ENCODE results near the gene MLLT3. TPM values are rescaled to one million over a fixed set of nuclear protein-coding genes. Genes with fewer than 3 reads are reported as not detected.

MLLT3 gene
- total RNA-seq, 1 donor, result 17.4 TPM

DNA sequence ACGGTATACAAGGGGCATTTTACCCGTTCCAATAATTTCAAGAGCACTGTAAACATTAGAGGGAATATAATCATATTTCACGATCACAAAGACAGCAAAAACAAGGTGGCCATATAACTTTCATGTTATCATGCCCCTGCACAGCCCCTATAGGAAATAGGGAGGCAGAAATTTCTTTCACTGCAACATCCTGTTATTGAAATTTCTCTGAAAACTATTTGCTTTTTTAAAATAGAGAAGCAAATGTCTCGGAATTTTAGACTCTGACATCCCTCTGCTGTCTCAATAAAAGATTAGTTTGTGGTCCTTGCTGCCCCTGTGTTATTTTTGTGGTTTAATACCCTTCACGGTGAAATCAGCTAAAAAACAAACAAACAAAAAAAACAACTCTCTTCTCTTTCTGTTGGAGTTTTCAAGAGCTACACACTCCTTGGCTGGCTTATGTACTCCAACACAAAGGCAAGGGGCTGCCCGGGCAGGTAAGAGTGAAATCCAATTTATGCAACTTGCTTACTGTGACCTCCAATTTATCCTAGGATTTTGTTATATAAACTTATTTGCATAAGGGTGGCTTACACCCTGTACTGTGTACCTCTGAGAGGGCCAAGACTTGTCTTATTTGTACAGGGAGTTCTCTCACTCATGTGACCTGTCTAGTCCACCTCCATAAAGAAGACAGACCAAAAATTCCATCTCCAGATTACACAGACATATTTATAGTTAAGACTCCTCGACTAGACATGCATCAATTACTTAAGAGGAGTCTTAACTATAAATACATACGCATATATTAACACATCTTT is 223.6 kb downstream of the MLLT3 start:
- H3K9me3 ChIP-seq (ENCODE audit: low read depth, low read length), result no peaks in the 10 kb centered on the region
- TF ChIP-seq, protein P1, sequence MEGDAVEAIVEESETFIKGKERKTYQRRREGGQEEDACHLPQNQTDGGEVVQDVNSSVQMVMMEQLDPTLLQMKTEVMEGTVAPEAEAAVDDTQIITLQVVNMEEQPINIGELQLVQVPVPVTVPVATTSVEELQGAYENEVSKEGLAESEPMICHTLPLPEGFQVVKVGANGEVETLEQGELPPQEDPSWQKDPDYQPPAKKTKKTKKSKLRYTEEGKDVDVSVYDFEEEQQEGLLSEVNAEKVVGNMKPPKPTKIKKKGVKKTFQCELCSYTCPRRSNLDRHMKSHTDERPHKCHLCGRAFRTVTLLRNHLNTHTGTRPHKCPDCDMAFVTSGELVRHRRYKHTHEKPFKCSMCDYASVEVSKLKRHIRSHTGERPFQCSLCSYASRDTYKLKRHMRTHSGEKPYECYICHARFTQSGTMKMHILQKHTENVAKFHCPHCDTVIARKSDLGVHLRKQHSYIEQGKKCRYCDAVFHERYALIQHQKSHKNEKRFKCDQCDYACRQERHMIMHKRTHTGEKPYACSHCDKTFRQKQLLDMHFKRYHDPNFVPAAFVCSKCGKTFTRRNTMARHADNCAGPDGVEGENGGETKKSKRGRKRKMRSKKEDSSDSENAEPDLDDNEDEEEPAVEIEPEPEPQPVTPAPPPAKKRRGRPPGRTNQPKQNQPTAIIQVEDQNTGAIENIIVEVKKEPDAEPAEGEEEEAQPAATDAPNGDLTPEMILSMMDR (IDR thresholded peaks at IDR 0.05; ENCODE audit: extremely low read depth, low read depth, low read length), result no peak
- H4K20me1 ChIP-seq (ENCODE audit: insufficient read depth, low read length), result no peaks in the 10 kb centered on the region
- H3K36me3 ChIP-seq (ENCODE audit: insufficient read depth, low read length), result no peaks in the 10 kb centered on the region
- H3K4me3 ChIP-seq (ENCODE audit: insufficient read depth, low read length), result no peak overlapping the region
- DNase-seq (ENCODE audit: insufficient read length, low spot score, missing footprints), result no peak
- H3K4me1 ChIP-seq (ENCODE audit: insufficient read depth, low read length), result no peaks in the 10 kb centered on the region
- no peaks in the 10 kb centered on the region for H3K79me2 ChIP-seq (ENCODE audit: insufficient read depth, low read length)
- no peak overlapping the region for H2AFZ ChIP-seq (ENCODE audit: low read length)
- H3K4me2 ChIP-seq (ENCODE audit: insufficient read depth, low read length), result no peak overlapping the region
- no peaks in the 10 kb centered on the region for H3K27me3 ChIP-seq (ENCODE audit: insufficient read depth, low read length)
- H3K27ac ChIP-seq (ENCODE audit: low read depth, low read length), result no peak overlapping the region

DNA sequence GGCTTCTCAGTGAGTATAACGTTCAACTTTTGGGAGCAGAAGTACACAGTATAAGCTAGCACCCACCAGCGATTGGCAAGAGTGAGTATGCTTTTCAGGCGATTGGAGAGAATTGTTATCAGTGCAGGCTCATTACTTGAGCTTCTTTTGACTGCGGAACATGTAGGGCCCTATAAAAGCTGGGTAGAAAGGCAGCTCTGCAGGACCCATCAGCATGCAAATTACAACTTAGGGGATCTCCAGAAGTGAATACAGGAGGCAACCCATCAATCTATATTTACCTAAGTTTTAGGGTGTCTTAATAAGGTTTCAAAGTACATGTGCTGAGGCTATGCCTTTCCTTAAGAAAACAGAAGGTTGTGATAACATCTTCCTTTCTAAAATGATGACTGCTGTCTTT is 225.0 kb downstream of the MLLT3 start:
- H3K4me2 ChIP-seq (ENCODE audit: insufficient read depth, low read length), result no peak overlapping the region
- H3K9me3 ChIP-seq (ENCODE audit: low read depth, low read length), result no peaks in the 10 kb centered on the region
- no peaks in the 10 kb centered on the region for H3K36me3 ChIP-seq (ENCODE audit: insufficient read depth, low read length)
- H3K4me3 ChIP-seq (ENCODE audit: insufficient read depth, low read length), result no peak overlapping the region
- H3K4me1 ChIP-seq (ENCODE audit: insufficient read depth, low read length), result no peaks in the 10 kb centered on the region
- no peak overlapping the region for H2AFZ ChIP-seq (ENCODE audit: low read length)
- DNase-seq (ENCODE audit: insufficient read length, low spot score, missing footprints), result no peak
- H3K27me3 ChIP-seq (ENCODE audit: insufficient read depth, low read length), result no peaks in the 10 kb centered on the region
- TF ChIP-seq, protein P1 (IDR thresholded peaks at IDR 0.05; ENCODE audit: extremely low read depth, low read depth, low read length), result no peak
- H3K79me2 ChIP-seq (ENCODE audit: insufficient read depth, low read length), result no peaks in the 10 kb centered on the region
- no peaks in the 10 kb centered on the region for H4K20me1 ChIP-seq (ENCODE audit: insufficient read depth, low read length)
- H3K27ac ChIP-seq (ENCODE audit: low read depth, low read length), result no peak overlapping the region

DNA sequence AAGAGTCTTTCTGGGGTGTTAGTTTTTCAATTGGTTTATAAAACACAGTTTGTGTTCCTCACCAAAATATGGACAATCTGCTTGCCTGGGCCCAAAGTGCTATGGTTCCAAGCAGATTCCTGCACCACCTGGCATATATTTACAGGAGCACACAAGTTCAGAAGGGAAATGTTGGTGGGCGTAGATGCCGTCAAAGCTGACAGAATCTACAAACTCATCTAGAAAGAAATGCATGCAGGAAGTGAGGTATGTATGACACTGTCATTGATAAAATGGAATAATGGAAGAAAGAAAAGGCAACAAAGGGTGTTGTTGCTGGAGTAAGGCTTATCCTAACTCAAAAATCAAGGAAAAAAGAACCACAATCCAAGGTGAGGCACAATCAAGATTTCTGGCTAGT is 225.8 kb downstream of the MLLT3 start:
- Histone ChIP-seq H3K36me3 (ENCODE audit: insufficient read depth, low read length) (no peaks in the 10 kb centered on the region), H4K20me1 (ENCODE audit: insufficient read depth, low read length) (no peaks in the 10 kb centered on the region), H3K27ac (ENCODE audit: low read depth, low read length) (no peak overlapping the region), H3K9me3 (ENCODE audit: low read depth, low read length) (no peaks in the 10 kb centered on the region), H3K27me3 (ENCODE audit: insufficient read depth, low read length) (no peaks in the 10 kb centered on the region), H3K4me1 (ENCODE audit: insufficient read depth, low read length) (no peaks in the 10 kb centered on the region), H3K4me3 (ENCODE audit: insufficient read depth, low read length) (no peak overlapping the region), H3K79me2 (ENCODE audit: insufficient read depth, low read length) (no peaks in the 10 kb centered on the region), H2AFZ (ENCODE audit: low read length) (no peak overlapping the region), H3K4me2 (ENCODE audit: insufficient read depth, low read length) (no peak overlapping the region)
- no peak for DNase-seq (ENCODE audit: insufficient read length, low spot score, missing footprints)
- TF ChIP-seq, protein P1 (IDR thresholded peaks at IDR 0.05; ENCODE audit: extremely low read depth, low read depth, low read length), result no peak

DNA sequence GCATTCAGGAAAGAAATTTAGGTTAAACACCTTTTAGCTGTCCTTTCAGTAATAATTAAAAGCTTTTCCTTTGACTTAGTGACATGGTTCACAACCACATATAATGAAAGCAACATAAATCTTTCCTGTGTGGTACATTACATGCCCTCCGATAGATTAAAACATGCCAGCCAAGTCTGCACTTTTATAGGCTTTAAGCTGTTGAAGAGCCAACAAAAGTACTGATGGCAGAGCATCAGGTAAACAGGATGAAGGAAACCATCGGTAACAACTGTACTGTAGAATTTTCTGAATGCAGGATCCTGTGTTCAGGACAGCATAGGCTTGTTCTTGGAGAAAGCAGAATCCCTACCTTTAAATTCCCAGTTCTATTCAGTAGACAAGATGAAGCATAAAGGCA is 226.6 kb downstream of the MLLT3 start:
- no peak overlapping the region for H3K4me2 ChIP-seq (ENCODE audit: insufficient read depth, low read length)
- H3K9me3 ChIP-seq (ENCODE audit: low read depth, low read length), result no peaks in the 10 kb centered on the region
- no peak overlapping the region for H3K4me3 ChIP-seq (ENCODE audit: insufficient read depth, low read length)
- no peak overlapping the region for H2AFZ ChIP-seq (ENCODE audit: low read length)
- H3K27ac ChIP-seq (ENCODE audit: low read depth, low read length), result no peak overlapping the region
- no peaks in the 10 kb centered on the region for H4K20me1 ChIP-seq (ENCODE audit: insufficient read depth, low read length)
- H3K36me3 ChIP-seq (ENCODE audit: insufficient read depth, low read length), result no peaks in the 10 kb centered on the region
- H3K79me2 ChIP-seq (ENCODE audit: insufficient read depth, low read length), result no peaks in the 10 kb centered on the region
- no peaks in the 10 kb centered on the region for H3K27me3 ChIP-seq (ENCODE audit: insufficient read depth, low read length)
- DNase-seq (ENCODE audit: insufficient read length, low spot score, missing footprints), result no peak
- no peaks in the 10 kb centered on the region for H3K4me1 ChIP-seq (ENCODE audit: insufficient read depth, low read length)
- TF ChIP-seq, protein P1 (IDR thresholded peaks at IDR 0.05; ENCODE audit: extremely low read depth, low read depth, low read length), result no peak

All from osteoblast (primary cell).